ENCODE measurements around the gene UBA52. TPM values are rescaled to one million over a fixed set of nuclear protein-coding genes. Genes with fewer than 3 reads are reported as not detected.
A peak's percentile ranks its signal among the peaks of the same experiment; 100 is the strongest.

The UBA52 gene
- total and polyA plus RNA-seq, 2 of the 13 experiments (the other 11 are each of a cell fraction or from before 2014, with no cell fraction given): 959 to 1,782 TPM

DNA sequence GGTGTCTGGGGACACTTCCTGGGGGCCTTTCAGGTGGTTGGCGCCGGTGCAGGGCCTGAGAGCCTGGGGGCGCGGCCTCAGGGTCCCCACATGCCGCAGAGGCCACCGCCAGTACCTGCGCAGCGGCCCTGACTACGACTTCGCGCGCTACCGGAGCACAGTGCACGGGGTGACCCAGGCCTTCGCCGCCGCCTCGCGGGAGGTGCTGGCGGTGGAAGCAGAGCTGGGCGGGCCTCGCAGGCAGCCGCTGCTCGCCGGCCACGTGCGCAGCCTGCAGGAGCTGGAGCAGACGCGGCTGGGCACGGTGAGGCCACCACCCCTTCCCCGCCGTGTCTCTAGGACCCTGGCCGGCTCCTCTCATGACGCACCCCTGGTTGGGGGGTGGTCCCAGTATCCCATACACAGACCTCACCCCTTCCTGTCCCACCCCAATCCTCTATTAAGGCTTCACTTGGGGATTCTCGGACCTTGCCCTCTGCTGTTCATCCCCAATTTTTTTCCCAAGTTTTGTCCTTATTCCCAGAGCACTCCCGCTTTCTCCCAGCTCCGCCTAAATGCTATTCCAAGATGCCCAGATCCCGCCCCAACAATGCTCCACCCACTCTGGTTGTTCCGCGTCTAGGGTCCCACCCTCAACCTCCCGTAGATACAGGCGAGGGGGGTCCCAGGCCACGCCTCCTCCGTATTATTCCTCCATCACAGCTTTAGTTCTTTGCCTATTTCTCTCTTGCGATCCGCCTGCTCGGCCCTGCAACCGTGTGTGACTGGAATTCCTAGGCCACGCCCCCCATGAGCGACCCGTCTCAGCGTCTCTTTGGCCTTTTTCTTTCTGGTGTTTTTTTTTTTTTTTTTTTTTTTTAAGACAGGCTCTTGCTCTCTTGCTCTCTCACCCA is 18.0 kb downstream of the UBA52 start (continued):
- no peak; the same call in none of the 2 replicates for TF ChIP-seq PAF1 (CRISPR knock-in tag; IDR thresholded peaks at IDR 0.05)
- peak; percentile 95; the same call in 1 of the 2 replicates for TF ChIP-seq POGK (CRISPR knock-in tag; conservative IDR thresholded peaks at IDR 0.05)
- no peak for TF ChIP-seq CEBPB (IDR thresholded peaks at IDR 0.05; ENCODE audit: borderline replicate concordance, low read depth, low read length)
- TF ChIP-seq LRRFIP1 (CRISPR knock-in tag; conservative IDR thresholded peaks at IDR 0.05): no peak
- peak; percentile 63 for TF ChIP-seq TGIF2 (CRISPR knock-in tag; IDR thresholded peaks at IDR 0.05)
- no peak for TF ChIP-seq TOE1 (CRISPR knock-in tag; IDR thresholded peaks at IDR 0.05)
- TF ChIP-seq FIP1L1 (IDR thresholded peaks at IDR 0.05; ENCODE audit: borderline replicate concordance, insufficient read depth, low read depth, low read length): no peak
- TF ChIP-seq PLRG1 (conservative IDR thresholded peaks at IDR 0.05): no peak
- peak; percentile 71 for TF ChIP-seq FOXO1 (CRISPR knock-in tag; IDR thresholded peaks at IDR 0.05)
- TF ChIP-seq EEA1 (CRISPR knock-in tag; IDR thresholded peaks at IDR 0.05; ENCODE audit: borderline replicate concordance): peak; percentile 95
- TF ChIP-seq KDM6A (CRISPR knock-in tag; IDR thresholded peaks at IDR 0.05; ENCODE audit: low read depth): no peak
- TF ChIP-seq, protein P1, sequence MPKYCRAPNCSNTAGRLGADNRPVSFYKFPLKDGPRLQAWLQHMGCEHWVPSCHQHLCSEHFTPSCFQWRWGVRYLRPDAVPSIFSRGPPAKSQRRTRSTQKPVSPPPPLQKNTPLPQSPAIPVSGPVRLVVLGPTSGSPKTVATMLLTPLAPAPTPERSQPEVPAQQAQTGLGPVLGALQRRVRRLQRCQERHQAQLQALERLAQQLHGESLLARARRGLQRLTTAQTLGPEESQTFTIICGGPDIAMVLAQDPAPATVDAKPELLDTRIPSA (CRISPR knock-in tag; IDR thresholded peaks at IDR 0.05; ENCODE audit: borderline replicate concordance): peak; percentile 98; the same call in 1 of the 2 replicates
- peak; percentile 57 for TF ChIP-seq ZNF629 (CRISPR knock-in tag; conservative IDR thresholded peaks at IDR 0.05)
- peak; percentile 99 for TF ChIP-seq ZNF678 (CRISPR knock-in tag; IDR thresholded peaks at IDR 0.05)
- TF ChIP-seq TAF1 (CRISPR knock-in tag; IDR thresholded peaks at IDR 0.05): no peak; the same call in 1 of the 2 replicates
- TF ChIP-seq ZNF20 (CRISPR knock-in tag; IDR thresholded peaks at IDR 0.05): no peak
- TF ChIP-seq PLSCR1 (CRISPR knock-in tag; IDR thresholded peaks at IDR 0.05; ENCODE audit: borderline replicate concordance): no peak
- TF ChIP-seq NFE2L1 (CRISPR knock-in tag; IDR thresholded peaks at IDR 0.05; ENCODE audit: borderline replicate concordance): peak; percentile 76; the same call in 1 of the 2 replicates
- TF ChIP-seq E2F1 (CRISPR knock-in tag; IDR thresholded peaks at IDR 0.05): peak; percentile 83
- peak; percentile 75; the same call in 1 of the 2 replicates for TF ChIP-seq ESRRA (CRISPR knock-in tag; IDR thresholded peaks at IDR 0.05; ENCODE audit: low read depth)
- TF ChIP-seq SYNCRIP (IDR thresholded peaks at IDR 0.05; ENCODE audit: insufficient read depth, low read depth, low read length): no peak
- peak; percentile 97 for TF ChIP-seq RNF2 (conservative IDR thresholded peaks at IDR 0.05; ENCODE audit: low read depth)
- peak; percentile 76; the same call in 1 of the 2 replicates for TF ChIP-seq BRD4 (CRISPR knock-in tag; IDR thresholded peaks at IDR 0.05)
